Stimulated activated CD8-positive, alpha-beta memory T cell treated with anti-CD3 and anti-CD28 coated beads, Interleukin-15, amount 100 ng/mL, for 1 hour (primary cell): Measurements from ENCODE around the gene OCRL.
"Not testable (repeated sequence)": the region's sequence is repeated elsewhere in the genome, so short reads cannot be mapped to it uniquely, and the experiment has no call there.

Experiments
- DNase-seq: peaks from one replicate; pipeline ENCODE4 v3.0.0-alpha.2; 2020; ENCODE audit warnings: low read depth

Gene OCRL

GRCh38 chrX:129534816-129535578, 5.1 kb upstream of the OCRL start:
- DNase-seq: no peak

GRCh38 chrX:129540722-129541184, 694 bp downstream of the OCRL start:
- DNase-seq: no peak

GRCh38 chrX:129544780-129545179, 4.7 kb downstream of the OCRL start:
- no peak for DNase-seq

- DNase-seq: no peak
Measured at GRCh38 chrX:129545408-129545807, 5.3 kb downstream of the OCRL start.

DNA sequence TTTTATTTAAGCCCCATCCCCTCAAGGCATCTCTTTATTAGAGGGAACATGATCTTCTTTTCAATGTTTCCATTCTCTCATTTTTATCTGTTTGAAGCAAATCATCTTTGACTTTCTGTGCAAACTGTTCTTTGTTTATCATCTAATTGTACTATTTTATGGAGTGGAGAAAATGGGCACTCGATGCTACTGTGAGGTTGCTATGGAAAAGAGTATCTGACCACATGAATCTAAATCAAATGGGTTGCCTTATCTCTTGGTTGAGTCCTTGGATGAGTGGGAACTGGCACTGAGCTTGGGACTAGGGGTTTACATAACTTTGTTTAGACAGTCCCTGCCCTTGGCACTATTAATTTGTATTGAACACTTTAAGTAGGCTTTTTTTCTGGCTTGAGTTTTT, 9.1 kb downstream of the OCRL start:
- DNase-seq: no peak

- no peak for DNase-seq
Measured at GRCh38 chrX:129553619-129554288, 13.7 kb downstream of the OCRL start.

DNA sequence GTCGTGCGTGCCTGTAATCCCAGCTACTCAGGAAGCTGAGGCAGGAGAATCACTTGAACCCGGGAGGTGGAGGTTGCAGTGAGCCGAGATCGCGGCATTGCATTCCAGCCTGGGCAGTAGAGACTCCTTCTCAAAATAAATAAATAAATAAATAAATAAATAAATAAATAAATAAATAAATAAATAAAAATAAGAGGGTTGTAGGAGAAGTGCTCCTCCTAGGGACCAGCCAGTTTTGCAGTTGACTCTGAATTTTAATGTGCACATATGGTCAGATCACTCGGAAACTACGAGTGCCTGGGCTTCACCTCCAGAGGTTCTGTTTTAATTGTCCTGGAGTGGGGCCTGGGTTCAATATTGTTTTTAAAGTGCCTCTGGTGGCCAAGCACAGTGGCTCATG, 14.8 kb downstream of the OCRL start:
- DNase-seq: not testable (repeated sequence)

- DNase-seq: no peak
Measured at GRCh38 chrX:129556806-129557315, 16.8 kb downstream of the OCRL start.

- no peak for DNase-seq
Measured at GRCh38 chrX:129557844-129558480, 17.9 kb downstream of the OCRL start.

DNA sequence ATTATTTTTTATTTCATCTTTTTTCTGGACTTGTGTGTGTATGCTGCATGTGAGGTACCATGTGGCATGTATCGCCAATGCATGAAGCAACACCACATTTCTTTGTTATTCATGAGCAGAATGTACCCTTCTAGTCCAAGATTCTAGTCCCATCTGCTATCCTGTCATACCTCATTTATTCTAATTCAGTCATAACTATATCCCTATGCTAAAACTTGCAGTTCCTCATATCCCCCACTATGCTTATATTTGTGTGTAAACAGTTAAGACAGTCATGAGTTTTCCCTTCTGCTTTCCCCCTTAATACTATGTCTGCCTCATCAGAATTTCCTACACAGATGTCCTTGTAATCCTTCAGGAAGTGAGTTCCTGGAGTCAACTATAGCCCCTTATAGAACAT, 19.7 kb downstream of the OCRL start:
- no peak for DNase-seq

GRCh38 chrX:129561453-129561852, 21.4 kb downstream of the OCRL start:
- DNase-seq: no peak

- not testable (repeated sequence) for DNase-seq
Measured at GRCh38 chrX:129564345-129564744, 24.3 kb downstream of the OCRL start.

GRCh38 chrX:129565046-129565650, 25.1 kb downstream of the OCRL start:
- no peak for DNase-seq

DNA sequence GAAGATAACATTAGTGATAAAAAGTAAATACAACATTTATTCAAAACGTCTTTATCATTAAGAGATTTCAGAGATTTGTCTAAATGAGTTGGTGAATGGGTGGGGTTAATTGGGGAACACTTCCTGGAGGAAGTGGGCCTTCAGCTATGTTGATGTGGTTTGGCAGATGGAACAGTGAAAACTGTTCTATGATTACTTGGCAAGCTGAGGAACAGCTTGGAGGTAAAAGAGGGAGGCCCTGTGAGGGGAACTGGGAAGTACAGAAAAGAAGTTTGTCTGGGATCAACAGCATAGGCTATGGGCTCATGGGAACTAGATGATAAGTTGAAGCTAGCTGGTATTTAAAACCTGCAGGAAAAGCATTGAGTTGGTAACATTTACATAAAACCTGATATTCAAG, 26.0 kb downstream of the OCRL start:
- DNase-seq: no peak

DNA sequence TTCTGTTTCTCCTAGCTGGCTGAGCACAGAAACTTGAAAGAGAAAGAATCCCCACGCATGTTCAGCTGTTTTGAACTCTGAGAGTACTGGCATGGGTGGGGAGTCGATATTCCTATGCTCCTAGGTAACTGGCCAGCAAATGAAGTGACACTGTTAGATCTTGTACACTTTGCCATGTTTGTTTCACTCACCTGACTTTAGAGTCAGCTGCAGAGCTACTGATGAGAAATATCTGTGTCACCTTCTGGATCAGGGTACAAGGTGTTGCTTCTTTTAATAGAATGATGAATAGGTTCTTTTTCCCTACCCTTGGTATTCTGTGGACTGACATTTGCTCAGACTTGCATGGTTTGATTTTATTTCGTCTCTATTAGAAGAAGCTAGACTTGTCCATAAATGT, 28.3 kb downstream of the OCRL start:
- no peak for DNase-seq

DNA sequence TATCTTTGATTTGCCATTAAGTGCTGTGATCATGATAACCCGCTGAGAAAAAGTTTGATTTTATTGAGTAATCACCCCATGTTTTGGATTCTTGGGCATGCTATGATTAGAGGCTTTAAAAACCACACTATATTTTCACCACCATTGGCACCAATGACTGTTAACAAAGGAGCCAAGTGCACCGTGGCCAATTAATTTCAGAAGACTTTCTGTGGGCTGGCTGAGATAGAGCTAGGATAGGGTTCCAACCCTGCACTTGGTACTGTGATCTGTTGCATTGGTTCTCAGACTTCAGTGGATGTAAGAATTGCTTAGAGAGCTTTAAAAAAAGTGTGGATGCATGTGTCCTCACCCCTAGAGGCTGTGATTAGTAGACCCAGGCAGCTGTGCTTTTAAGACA, 32.4 kb downstream of the OCRL start:
- DNase-seq: no peak

DNA sequence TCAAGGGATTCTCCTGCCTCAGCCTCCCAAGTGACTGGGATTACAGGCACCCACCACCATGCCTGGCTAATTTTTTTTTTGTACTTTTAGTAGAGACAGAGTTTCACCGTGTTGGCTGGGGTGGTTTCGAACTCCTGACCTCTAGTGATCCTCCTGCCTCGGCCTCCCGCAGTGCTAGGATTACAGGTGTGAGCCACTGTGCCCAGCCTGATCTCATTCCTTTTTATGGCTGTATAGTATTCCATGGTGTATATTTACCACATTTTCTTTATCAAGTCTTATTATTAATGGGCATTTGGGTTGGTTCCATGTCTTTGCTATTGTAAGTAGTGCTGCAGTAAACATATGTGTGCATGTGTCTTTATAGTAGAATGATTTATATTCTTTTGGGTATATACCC, 33.6 kb downstream of the OCRL start:
- DNase-seq: not testable (repeated sequence)

DNA sequence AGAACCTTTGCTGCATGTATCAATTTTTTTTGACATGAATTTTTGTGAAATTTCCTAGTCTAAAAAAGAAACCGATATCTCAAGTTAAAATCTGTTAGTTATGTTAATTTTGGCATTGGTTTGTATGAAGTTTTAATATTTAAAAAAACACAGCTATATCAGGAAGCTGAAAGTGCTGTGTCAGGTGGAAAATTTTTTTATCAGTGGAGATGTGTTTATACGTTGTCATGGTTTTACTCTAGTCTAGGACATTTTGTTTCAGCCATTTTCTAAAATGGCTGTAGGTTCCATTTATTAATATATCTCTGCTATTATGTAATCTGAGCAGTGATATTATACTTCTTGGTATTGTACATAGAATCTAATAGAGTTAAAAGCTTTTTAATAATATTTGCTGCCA, 34.2 kb downstream of the OCRL start:
- DNase-seq: no peak

GRCh38 chrX:129576539-129576938, 36.5 kb downstream of the OCRL start:
- DNase-seq: no peak

- no peak for DNase-seq
Measured at GRCh38 chrX:129577473-129577872, 37.4 kb downstream of the OCRL start.

- no peak for DNase-seq
Measured at GRCh38 chrX:129577877-129578276, 37.8 kb downstream of the OCRL start.

DNA sequence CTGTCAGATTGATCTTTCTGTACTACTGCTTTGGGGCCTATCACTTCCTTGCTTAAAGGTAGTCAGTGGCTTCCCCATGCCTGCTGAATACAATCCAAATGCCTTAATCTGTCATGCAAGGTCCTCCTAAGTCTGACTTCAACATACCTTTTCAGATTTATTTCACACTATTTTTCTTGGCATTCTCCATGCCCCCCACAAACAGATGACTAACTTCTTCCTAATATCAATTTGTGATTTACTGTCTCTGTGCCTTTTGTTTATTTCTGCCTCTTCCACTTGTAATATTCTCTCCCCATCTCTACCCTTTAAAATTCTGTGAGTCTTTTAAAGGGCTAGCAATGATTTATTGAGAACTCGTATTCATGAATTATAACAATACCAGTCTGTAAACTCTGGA, 41.8 kb downstream of the OCRL start:
- DNase-seq: no peak

DNA sequence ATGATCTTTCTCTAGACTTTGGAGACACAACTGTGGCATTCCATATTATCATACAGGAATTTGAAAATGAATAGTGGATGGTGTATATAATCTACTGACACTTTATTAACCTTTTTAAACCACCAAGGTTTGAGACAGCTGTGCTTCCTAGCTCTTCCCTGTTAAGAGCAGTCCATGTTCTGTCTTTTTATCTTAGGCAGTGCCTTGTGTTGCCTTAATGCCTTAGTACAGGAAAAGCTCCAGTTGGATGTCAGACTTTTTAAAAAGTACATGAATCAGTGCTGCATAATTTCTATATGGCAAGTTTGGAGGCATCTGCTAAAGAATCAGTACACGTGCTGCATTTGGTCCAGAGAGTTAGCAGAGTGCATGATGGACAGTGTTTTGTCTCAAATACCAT, 45.1 kb downstream of the OCRL start:
- no peak for DNase-seq
